Activated naive CD8-positive, alpha-beta T cell treated with anti-CD3 and anti-CD28 coated beads, Interleukin-2, amount 10 ng/mL, durations not matched to agents 7 days and 5 days (primary cell): ENCODE measurements around the gene COX14. TPM values are rescaled to one million over a fixed set of nuclear protein-coding genes. Genes with fewer than 3 reads are reported as not detected.
"Not testable (repeated sequence)": the region's sequence is repeated elsewhere in the genome, so short reads cannot be mapped to it uniquely, and the experiment has no call there.

Experiments used
- ATAC-seq: fragments of 150-1000 bp; cut with Tn5 transposase; one replicate; pipeline ENCODE4 v1.10.0; 2021; ENCODE audit warnings: low read depth, moderate library complexity
- POLR2A ChIA-PET: fragments of 350-600 bp; sonication (Branson Sonifier 250); formaldehyde crosslinking; loops from one replicate; lab custom pipeline; 2021; ENCODE audit warnings: antibody characterized with exemption; lab: Charles Lee
- DNase-seq: peaks from one replicate; pipeline ENCODE4 v3.0.0; 2021
- H3K27ac Mint-ChIP-seq: one replicate; pipeline ENCODE4 v1.8.0; 2022; ENCODE audit warnings: mild to moderate bottlenecking, mixed read lengths
- H3K27me3 Mint-ChIP-seq: one replicate; pipeline ENCODE4 v1.8.0; 2022; ENCODE audit warnings: mild to moderate bottlenecking, moderate library complexity, mixed read lengths
- H3K36me3 Mint-ChIP-seq: one replicate; pipeline ENCODE4 v1.8.0; 2021; ENCODE audit warnings: mild to moderate bottlenecking, mixed read lengths
- H3K4me1 Mint-ChIP-seq: one replicate; pipeline ENCODE4 v1.8.0; 2021; ENCODE audit warnings: mixed read lengths
- H3K4me3 Mint-ChIP-seq: one replicate; pipeline ENCODE4 v1.8.0; 2022; ENCODE audit warnings: mild to moderate bottlenecking, moderate library complexity, mixed read lengths
- H3K9me3 Mint-ChIP-seq: one replicate; pipeline ENCODE4 v1.8.0; 2021; ENCODE audit warnings: mixed read lengths
- total RNA-seq, 2 experiments: library from RNA; stranded (reverse); gene quantifications; one replicate each; pipeline ENCODE4 v1.2.3, GENCODE V29; 2021

The COX14 gene
- total RNA-seq, 2 experiments from 2014 or later: 47.5 to 54.2 TPM

DNA sequence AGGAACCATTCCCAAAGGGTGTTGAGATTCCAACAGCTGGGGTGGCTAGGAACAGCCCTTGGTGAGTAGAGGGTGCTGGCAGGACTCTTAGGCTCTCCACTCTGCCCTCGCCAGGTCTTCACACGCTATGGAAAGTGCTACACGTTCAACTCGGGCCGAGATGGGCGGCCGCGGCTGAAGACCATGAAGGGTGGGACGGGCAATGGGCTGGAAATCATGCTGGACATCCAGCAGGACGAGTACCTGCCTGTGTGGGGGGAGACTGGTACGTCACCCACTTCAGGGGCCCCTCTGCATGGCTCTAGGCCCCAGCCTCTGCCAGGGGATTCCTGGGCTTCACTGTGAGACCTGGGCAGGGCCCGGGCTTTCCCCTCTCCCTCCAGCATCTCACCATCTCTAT, 34.9 kb upstream of the COX14 start:
- POLR2A ChIA-PET: interaction anchor here (1.5 kb wide), 1 partner anchor 90 kb away, joined by 6 read pairs; the partner anchor contains the start of gene CERS5
- ATAC-seq: no peak

DNA sequence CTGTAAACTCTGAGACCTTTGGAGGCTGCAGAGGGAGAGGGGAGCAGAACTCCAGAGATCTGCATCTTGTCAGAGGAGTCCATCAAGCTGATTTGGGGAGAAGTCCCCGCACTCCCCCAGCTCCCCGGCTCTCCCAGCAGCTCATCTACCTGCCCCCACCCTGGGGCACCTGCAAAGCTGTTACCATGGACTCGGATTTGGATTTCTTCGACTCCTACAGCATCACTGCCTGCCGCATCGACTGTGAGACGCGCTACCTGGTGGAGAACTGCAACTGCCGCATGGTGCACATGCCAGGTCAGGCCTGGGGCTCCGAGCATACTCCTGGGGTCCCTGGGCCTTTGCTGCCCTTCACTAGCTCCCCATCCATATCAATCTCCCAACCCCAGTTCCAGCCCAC, 33.8 kb upstream of the COX14 start:
- ATAC-seq: no peak
- no peak for DNase-seq
- Mint-ChIP-seq H3K27ac (no peak overlapping the region), H3K9me3 (no peaks in the 10 kb centered on the region), H3K4me1 (peaks cover 2% of the 10 kb centered on the region), H3K4me3 (no peak overlapping the region), H3K27me3 (no peaks in the 10 kb centered on the region), H3K36me3 (peaks cover 2% of the 10 kb centered on the region)
- POLR2A ChIA-PET: no interaction called here

More for the DNA sequence above, 34.9 kb upstream of the COX14 start:
- Mint-ChIP-seq H3K27me3 (no peaks in the 10 kb centered on the region), H3K36me3 (peaks cover 2% of the 10 kb centered on the region), H3K27ac (no peak overlapping the region), H3K9me3 (no peaks in the 10 kb centered on the region), H3K4me3 (no peak overlapping the region), H3K4me1 (peaks cover 2% of the 10 kb centered on the region)
- DNase-seq: no peak

DNA sequence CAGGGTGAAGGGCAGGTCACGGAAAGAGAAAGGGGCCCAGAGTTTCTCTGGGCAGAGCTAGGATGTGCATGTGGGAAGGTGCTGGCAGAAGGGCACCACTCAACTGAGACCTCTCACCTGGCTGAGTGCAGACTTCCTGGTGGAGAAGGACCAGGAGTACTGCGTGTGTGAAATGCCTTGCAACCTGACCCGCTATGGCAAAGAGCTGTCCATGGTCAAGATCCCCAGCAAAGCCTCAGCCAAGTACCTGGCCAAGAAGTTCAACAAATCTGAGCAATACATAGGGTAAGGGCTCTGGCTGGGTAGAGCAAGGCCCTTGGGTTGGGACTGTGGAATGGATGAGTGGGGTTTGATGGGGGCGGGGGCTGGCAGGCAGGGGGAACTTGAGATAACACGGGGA, 32.3 kb upstream of the COX14 start:
- ATAC-seq (no peak), DNase-seq (no peak)
- Mint-ChIP-seq H3K9me3 (no peaks in the 10 kb centered on the region), H3K4me3 (no peak overlapping the region), H3K36me3 (peaks cover 2% of the 10 kb centered on the region), H3K27me3 (no peaks in the 10 kb centered on the region), H3K4me1 (peaks cover 2% of the 10 kb centered on the region), H3K27ac (no peak overlapping the region)
- POLR2A ChIA-PET: no interaction called here

DNA sequence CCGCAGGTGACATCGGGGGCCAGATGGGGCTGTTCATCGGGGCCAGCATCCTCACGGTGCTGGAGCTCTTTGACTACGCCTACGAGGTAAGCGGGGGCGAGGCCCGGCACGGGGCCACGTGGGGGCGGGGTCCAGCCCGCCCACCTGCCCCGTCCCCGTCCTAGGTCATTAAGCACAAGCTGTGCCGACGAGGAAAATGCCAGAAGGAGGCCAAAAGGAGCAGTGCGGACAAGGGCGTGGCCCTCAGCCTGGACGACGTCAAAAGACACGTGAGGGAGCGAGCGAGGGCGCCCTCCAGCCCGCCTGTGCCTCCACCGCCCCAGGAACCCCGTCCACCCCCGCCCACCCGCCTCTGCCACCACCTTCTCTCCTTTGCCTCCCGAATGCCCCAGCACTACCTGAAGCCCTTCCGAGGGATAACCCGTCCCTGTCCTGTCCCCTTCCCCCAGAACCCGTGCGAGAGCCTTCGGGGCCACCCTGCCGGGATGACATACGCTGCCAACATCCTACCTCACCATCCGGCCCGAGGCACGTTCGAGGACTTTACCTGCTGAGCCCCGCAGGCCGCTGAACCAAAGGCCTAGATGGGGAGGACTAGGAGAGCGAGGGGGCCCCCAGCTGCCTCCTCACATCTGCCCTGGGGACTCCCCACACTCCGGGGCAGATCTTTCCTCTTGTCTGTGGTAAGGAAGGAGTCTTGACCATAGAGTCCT, 30.8 kb upstream of the COX14 start:
- Mint-ChIP-seq H3K9me3 (no peaks in the 10 kb centered on the region), H3K27me3 (no peaks in the 10 kb centered on the region), H3K4me1 (peaks cover 9% of the 10 kb centered on the region), H3K36me3 (peaks cover 2% of the 10 kb centered on the region), H3K4me3 (no peak overlapping the region), H3K27ac (no peak overlapping the region)
- no peak for DNase-seq
- POLR2A ChIA-PET: interaction anchor here (0.5 kb wide), 1 partner anchor 81 kb away, joined by 3 read pairs; no protein-coding TSS in a partner anchor
- no peak for ATAC-seq

DNA sequence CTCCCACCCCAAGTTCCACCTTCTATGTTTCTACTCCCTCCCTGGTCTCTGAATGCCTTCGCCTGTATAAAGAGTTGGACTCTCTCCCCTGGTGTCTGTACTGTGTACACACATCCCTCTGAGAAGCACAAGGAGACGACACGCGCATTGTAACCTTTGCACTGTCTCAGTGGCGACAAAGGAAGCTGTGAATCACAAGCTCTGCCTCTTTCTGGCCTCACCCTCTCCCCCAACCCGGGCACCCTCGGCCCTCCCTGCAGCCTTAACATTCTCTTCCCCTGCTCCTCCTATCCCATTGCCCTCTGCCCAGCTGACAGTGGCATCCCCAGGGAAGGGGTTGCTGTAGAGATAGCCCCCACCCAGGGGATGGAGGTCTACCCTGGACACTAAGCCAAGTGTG, 29.4 kb upstream of the COX14 start:
- H3K4me1 Mint-ChIP-seq: peaks cover 16% of the 10 kb centered on the region
- no peak for ATAC-seq
- H3K4me3 Mint-ChIP-seq: no peak overlapping the region
- POLR2A ChIA-PET: interaction anchor here (0.6 to 1.2 kb wide), 2 partner anchors 29 to 201 kb away, joined by 3 to 5 read pairs; partner anchors contain the start of genes COX14 and LIMA1
- H3K9me3 Mint-ChIP-seq: no peaks in the 10 kb centered on the region
- no peak for DNase-seq
- H3K27me3 Mint-ChIP-seq: no peaks in the 10 kb centered on the region
- H3K27ac Mint-ChIP-seq: peak overlapping the region; percentile 35
- H3K36me3 Mint-ChIP-seq: peaks cover 6% of the 10 kb centered on the region

DNA sequence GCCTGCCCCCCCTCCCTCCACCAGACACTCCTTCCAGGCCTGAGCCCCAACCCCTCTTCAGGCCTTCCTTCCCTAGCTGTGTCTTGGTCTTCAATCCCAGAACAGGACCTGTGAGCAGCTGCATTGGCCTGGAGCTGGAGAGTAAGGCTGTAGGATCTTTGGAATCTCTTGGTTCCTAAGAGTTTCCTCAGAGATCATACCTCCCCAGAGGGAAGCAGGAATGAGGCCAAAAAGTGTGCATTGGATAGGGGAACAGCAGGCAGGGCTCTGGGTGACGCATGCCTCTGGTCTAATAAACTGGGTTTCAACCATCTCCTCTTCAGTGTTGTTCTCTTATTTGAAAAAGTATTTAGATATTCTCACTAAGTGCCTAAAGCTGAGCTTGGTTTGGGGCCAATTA, 28.7 kb upstream of the COX14 start:
- Mint-ChIP-seq H3K9me3 (no peaks in the 10 kb centered on the region), H3K4me1 (peaks cover 16% of the 10 kb centered on the region)

DNA sequence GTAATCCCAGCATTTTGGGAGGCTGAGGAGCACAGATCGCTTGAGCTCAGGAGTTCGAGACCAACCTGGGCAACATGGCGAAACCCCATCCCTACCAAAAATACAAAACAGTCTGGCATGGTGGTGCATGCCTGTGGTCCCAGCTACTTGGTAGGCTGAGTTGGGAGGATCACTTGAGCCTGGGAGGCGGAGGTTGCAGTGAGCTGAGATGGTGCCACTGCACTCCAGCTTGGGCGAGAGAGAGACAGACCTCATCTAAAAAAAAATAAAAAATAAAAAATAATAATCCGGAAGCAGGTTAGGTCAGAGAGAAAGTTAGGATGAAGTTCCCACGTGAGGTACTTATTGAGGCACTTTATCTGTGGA, 27.6 kb upstream of the COX14 start:
- Mint-ChIP-seq H3K4me1 (peaks cover 23% of the 10 kb centered on the region), H3K4me3 (peak overlapping the region; percentile 95), H3K27ac (peak overlapping the region; percentile 96)
- not testable (repeated sequence) for ATAC-seq, H3K36me3 Mint-ChIP-seq, DNase-seq, H3K9me3 Mint-ChIP-seq, H3K27me3 Mint-ChIP-seq
- POLR2A ChIA-PET: interaction anchor here (0.6 to 2.2 kb wide), 12 partner anchors 14 to 199 kb away, joined by 3 to 27 read pairs (median 4); partner anchors contain the start of genes CERS5, COX14, LIMA1 and RACGAP1

More for the DNA sequence above, 28.7 kb upstream of the COX14 start:
- H3K36me3 Mint-ChIP-seq: peaks cover 4% of the 10 kb centered on the region
- POLR2A ChIA-PET: interaction anchor here (0.6 to 1.2 kb wide), 2 partner anchors 28 to 200 kb away, joined by 3 to 5 read pairs; partner anchors contain the start of genes COX14 and LIMA1
- no peak for DNase-seq
- no peak for ATAC-seq
- H3K27ac Mint-ChIP-seq: peak overlapping the region; percentile 53
- no peaks in the 10 kb centered on the region for H3K27me3 Mint-ChIP-seq
- peak overlapping the region; percentile 66 for H3K4me3 Mint-ChIP-seq

DNA sequence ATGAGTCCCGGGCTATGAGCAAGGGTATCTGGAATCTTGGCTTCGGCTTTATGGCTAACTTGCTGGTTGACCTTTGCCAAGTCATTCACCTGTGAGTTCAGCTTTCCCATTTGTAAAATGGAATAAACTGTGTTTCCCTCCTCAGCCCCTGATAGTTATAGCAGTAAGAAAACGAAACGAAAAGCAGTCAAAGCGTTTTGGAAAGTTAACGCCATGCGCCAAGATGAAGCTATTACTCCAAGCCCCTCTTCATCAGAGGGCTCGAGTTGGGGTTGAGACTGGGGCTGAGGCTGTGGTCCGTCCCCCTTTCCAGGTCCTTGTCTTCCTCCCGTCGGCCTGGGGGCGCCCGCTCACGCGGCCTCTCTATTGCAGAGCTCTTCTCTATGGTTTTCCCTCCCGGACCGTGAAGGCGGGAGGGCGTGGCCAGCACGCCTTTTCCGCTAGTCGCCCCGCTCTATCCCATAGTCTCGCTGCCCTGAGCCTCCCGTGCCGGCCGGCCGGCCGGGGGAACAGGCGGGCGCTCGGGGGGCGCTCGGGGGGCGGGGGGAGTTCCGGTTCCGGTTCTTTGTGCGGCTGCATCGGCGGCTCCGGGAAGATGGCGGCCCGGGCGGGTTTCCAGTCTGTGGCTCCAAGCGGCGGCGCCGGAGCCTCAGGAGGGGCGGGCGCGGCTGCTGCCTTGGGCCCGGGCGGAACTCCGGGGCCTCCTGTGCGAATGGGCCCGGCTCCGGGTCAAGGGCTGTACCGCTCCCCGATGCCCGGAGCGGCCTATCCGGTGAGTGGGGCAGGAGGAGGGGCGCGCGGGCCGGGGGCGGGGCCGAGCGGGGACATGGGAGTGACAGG, 27.0 kb upstream of the COX14 start, which contains the start of gene SMARCD1:
TSS of gene SMARCD1 (plus strand) at position 568 of the 840 bp plus-strand sequence. CDS start at position 596, 28 bp downstream.
- Mint-ChIP-seq H3K4me1 (peaks cover 23% of the 10 kb centered on the region), H3K36me3 (peaks cover 6% of the 10 kb centered on the region), H3K9me3 (no peaks in the 10 kb centered on the region), H3K4me3 (peak within 1 kb of the TSS; percentile 95), H3K27ac (peak within 1 kb of the TSS; percentile 96), H3K27me3 (no peaks in the 10 kb centered on the region)
- DNase-seq (peak; percentile 82), ATAC-seq (peak; percentile 89)
- POLR2A ChIA-PET: interaction anchor here (0.6 to 2.2 kb wide), 15 partner anchors 14 to 1083 kb away, joined by 3 to 27 read pairs (median 4); partner anchors contain the start of genes CERS5, COX14, LIMA1 and RACGAP1

DNA sequence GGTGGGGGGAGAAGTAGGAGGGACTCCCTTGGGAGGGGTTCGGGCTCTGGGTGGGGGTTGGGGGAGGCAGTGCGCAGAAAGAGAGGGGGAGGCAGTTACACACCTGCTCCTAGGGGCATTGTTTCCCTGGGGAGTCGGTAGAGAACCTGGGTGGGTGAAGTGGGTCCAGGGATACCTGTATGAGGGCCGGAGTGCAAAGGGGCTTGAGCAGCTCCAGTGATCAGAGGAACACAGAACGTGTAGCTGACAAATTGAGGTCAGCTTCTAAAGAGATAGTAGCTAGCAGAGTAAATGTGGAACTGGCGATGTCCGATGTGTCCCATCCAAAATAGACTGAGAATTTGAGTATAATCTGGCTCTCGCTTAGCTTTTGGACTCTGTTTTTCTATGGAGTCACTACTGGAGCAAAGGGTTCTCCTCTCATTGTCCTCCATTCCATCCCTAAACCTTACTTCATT, 26.4 kb upstream of the COX14 start:
- POLR2A ChIA-PET: interaction anchor here (0.6 to 2.2 kb wide), 10 partner anchors 22 to 1083 kb away, joined by 3 to 27 read pairs (median 4); partner anchors contain the start of genes CERS5, COX14 and RACGAP1
- ATAC-seq (peak; percentile 7), DNase-seq (no peak)
- Mint-ChIP-seq H3K27me3 (no peaks in the 10 kb centered on the region), H3K4me1 (peaks cover 23% of the 10 kb centered on the region), H3K4me3 (peak overlapping the region; percentile 95), H3K27ac (peak overlapping the region; percentile 90), H3K36me3 (peaks cover 6% of the 10 kb centered on the region), H3K9me3 (no peaks in the 10 kb centered on the region)

DNA sequence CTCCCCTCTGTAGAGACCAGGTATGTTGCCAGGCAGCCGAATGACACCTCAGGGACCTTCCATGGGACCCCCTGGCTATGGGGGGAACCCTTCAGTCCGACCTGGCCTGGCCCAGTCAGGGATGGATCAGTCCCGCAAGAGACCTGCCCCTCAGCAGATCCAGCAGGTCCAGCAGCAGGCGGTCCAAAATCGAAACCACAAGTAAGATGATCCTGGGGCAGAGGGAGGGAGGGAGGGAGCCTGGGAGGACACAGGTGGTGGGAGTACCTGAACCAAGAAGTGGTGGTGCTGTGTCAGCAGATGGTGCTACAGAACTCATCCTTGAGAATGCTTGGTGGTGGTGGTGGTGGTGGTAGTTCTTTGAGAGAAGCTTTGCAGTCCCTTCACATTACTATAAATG, 25.9 kb upstream of the COX14 start:
- ATAC-seq (no peak), DNase-seq (no peak)
- no peaks in the 10 kb centered on the region for H3K9me3 Mint-ChIP-seq
- peaks cover 9% of the 10 kb centered on the region for H3K36me3 Mint-ChIP-seq
- H3K27ac Mint-ChIP-seq: peak overlapping the region; percentile 90
- no peaks in the 10 kb centered on the region for H3K27me3 Mint-ChIP-seq
- peak overlapping the region; percentile 95 for H3K4me3 Mint-ChIP-seq
- POLR2A ChIA-PET: interaction anchor here (0.9 to 2.2 kb wide), 4 partner anchors 22 to 81 kb away, joined by 3 to 18 read pairs (median 4); partner anchors contain the start of genes CERS5, COX14 and RACGAP1
- peaks cover 23% of the 10 kb centered on the region for H3K4me1 Mint-ChIP-seq

DNA sequence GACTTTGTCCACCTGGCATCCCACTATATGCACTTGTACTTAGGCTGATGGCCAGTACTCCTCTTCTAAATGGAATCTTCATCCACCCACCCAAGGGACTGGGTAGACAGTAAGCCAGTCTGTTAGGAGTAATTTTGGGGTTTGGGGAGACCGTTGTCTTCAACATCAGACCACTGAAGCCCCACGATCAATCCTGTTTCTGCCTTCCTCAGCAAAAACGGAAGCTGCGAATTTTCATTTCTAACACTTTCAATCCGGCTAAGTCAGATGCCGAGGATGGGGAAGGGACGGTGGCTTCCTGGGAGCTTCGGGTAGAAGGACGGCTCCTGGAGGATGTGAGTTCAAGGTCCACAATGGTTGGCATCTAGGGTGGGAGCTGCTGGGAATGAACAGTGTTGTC, 24.9 kb upstream of the COX14 start:
- H3K9me3 Mint-ChIP-seq: no peaks in the 10 kb centered on the region
- H3K27ac Mint-ChIP-seq: no peak overlapping the region
- DNase-seq (no peak), ATAC-seq (no peak)
- H3K4me1 Mint-ChIP-seq: peaks cover 23% of the 10 kb centered on the region
- no peak overlapping the region for H3K4me3 Mint-ChIP-seq
- POLR2A ChIA-PET: interaction anchor here (0.7 kb wide), 1 partner anchor 25 kb away, joined by 4 read pairs; the partner anchor contains the start of gene COX14
- H3K36me3 Mint-ChIP-seq: peaks cover 13% of the 10 kb centered on the region
- H3K27me3 Mint-ChIP-seq: no peaks in the 10 kb centered on the region

DNA sequence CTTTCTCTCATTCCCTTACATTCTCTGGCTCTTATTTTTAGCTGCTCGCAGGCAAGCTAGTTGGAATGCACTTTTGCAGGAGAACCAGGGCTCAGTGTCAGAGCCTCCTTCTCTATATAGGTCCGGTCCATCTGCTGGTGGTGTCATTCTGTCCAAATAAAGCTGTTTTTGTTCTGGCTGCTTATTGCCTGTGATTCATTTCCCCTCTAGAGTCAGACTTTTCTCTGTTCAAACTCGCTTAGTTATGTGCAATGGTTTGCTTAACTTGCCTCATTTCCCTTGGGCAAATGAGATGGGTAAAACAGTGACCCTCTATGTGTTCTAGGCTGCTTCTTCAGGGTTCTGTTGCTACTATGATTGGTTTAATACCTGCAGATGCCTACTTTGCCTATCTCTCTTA, 24.0 kb upstream of the COX14 start:
- POLR2A ChIA-PET: no interaction called here
- no peak overlapping the region for H3K27ac Mint-ChIP-seq
- H3K27me3 Mint-ChIP-seq: no peaks in the 10 kb centered on the region
- H3K9me3 Mint-ChIP-seq: no peaks in the 10 kb centered on the region
- no peak for DNase-seq
- H3K4me1 Mint-ChIP-seq: peaks cover 23% of the 10 kb centered on the region
- ATAC-seq: no peak
- H3K4me3 Mint-ChIP-seq: no peak overlapping the region
- peaks cover 13% of the 10 kb centered on the region for H3K36me3 Mint-ChIP-seq
